Measurements from ENCODE around the gene CACNA2D2. TPM values are rescaled to one million over a fixed set of nuclear protein-coding genes. Genes with fewer than 3 reads are reported as not detected.

Gene CACNA2D2
- total and polyA plus RNA-seq, 2 of the 4 experiments (the other 2 are of a cell fraction): 0.15 TPM; not detected in 1

DNA sequence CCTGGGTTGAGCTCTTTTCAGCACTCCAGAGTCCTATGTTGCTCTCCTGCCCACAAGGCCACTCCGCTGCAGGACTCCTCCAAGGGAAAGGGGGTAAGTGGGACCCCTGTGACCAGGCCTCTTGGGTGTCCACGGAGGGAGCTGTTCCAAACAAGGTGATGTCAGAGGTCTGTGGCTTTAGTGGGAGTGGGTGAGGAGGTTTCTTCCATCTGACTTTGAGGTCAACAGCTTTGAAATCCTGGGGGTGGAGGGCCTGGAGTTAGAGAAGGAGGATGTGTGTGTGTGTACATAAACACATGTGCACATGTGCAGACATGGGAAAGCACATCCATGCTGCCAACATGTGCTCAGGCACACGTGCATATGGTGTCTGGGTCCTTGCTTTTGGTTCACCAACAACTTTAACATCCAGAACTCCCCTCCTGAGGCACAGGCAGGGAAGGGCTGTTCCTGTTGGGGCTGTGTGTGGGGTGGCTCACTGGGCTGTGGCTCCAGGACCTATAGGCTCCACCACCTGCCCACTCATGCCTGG, 92.8 kb downstream of the CACNA2D2 start:
- H2AK9ac ChIP-seq (replicated peaks; ENCODE audit: low read depth, low read length, poor library complexity): no peak overlapping the region
- H4K8ac ChIP-seq (ENCODE audit: low read depth in 2 of 2, low read length in 2 of 2): no peak overlapping the region
- no peak overlapping the region for H3K23ac ChIP-seq (ENCODE audit: low read depth, low read length)
- H3K4ac ChIP-seq (ENCODE audit: low read depth, low read length): no peak overlapping the region
- H4K91ac ChIP-seq (ENCODE audit: insufficient read depth, low read depth, low read length): no peak overlapping the region
- H3K9me3 ChIP-seq (ENCODE audit: control insufficient read depth, insufficient read depth, low read length): no peaks in the 10 kb centered on the region
- dilution Hi-C loops (cut with HindIII; ENCODE audit: low sequenced_read_pairs, unreplicated experiment) (no loop called here), intact Hi-C loops (cut with micrococcal nuclease) (no loop called here), in situ Hi-C loops (cut with MboI; ENCODE audit: low sequenced_read_pairs) (no loop called here)
- DNase-seq: no peak
- WGBS, 2 experiments (ENCODE audit: extremely low coverage in 2 of 2, insufficient read length in 1 of 2): no CpG with 5 or more reads among the region's 3 CpGs
- no peak overlapping the region for H4K5ac ChIP-seq (ENCODE audit: low read depth, low read length)
- ChIA-PET POLR2A (ENCODE audit: unreplicated experiment) (interaction anchor here (0.6 kb wide), 1 partner anchor 29 kb away, joined by 14 read pairs; no protein-coding TSS in a partner anchor), CTCF (no interaction called here)
- no peak overlapping the region for H3K56ac ChIP-seq (ENCODE audit: extremely low read depth, insufficient read depth, low read length)
- H3K36me3 ChIP-seq (ENCODE audit: control insufficient read depth, insufficient read depth, low read length): no peaks in the 10 kb centered on the region
- no peak overlapping the region for H3K14ac ChIP-seq (replicated peaks; ENCODE audit: low read depth, low read length)
- no peak overlapping the region for H3K9ac ChIP-seq (ENCODE audit: low read depth, low read length)
- no peak for ATAC-seq (ENCODE audit: low read depth)
- H2BK15ac ChIP-seq (ENCODE audit: low read depth, low read length): no peak overlapping the region
- no peak overlapping the region for H2BK120ac ChIP-seq (ENCODE audit: low read depth, low read length)
- no peaks in the 10 kb centered on the region for H3K9me1 ChIP-seq (ENCODE audit: insufficient read depth, low read length)
- no peak overlapping the region for H3K27ac ChIP-seq (ENCODE audit: insufficient read depth, low read length)
- no peak overlapping the region for H3K4me3 ChIP-seq (ENCODE audit: insufficient read depth, low read depth, low read length)
- H2AFZ ChIP-seq (replicated peaks; ENCODE audit: low read length, poor library complexity): no peak overlapping the region
- no peaks in the 10 kb centered on the region for H3K79me1 ChIP-seq (ENCODE audit: low read depth in 1 of 2, low read length in 2 of 2)
- H3K18ac ChIP-seq (ENCODE audit: low read depth, low read length): no peak overlapping the region
- no peaks in the 10 kb centered on the region for H4K20me1 ChIP-seq (ENCODE audit: insufficient read depth, low read length)
- no peak overlapping the region for H3K4me2 ChIP-seq (ENCODE audit: low read depth, low read length)
- no peak overlapping the region for H2BK5ac ChIP-seq (ENCODE audit: low read depth, low read length, poor library complexity, severe bottlenecking)
- H2BK20ac ChIP-seq (ENCODE audit: low read depth, low read length): no peak overlapping the region
- BruUV-seq (replicated peaks): no TSS peak
- H3K4me1 ChIP-seq (ENCODE audit: control insufficient read depth, insufficient read depth, low read length): no peaks in the 10 kb centered on the region
- peaks cover 32% of the 10 kb centered on the region for H3K27me3 ChIP-seq (ENCODE audit: control insufficient read depth, insufficient read depth, low read length)
- H2AK5ac ChIP-seq (ENCODE audit: low read depth, low read length): no peak overlapping the region
- no peak for TF ChIP-seq BHLHE40 (IDR thresholded peaks at IDR 0.05; ENCODE audit: low read depth, low read length)
- no peak for TF ChIP-seq SMC3 (IDR thresholded peaks at IDR 0.05; ENCODE audit: low read depth, low read length)
- TF ChIP-seq, protein P1, sequence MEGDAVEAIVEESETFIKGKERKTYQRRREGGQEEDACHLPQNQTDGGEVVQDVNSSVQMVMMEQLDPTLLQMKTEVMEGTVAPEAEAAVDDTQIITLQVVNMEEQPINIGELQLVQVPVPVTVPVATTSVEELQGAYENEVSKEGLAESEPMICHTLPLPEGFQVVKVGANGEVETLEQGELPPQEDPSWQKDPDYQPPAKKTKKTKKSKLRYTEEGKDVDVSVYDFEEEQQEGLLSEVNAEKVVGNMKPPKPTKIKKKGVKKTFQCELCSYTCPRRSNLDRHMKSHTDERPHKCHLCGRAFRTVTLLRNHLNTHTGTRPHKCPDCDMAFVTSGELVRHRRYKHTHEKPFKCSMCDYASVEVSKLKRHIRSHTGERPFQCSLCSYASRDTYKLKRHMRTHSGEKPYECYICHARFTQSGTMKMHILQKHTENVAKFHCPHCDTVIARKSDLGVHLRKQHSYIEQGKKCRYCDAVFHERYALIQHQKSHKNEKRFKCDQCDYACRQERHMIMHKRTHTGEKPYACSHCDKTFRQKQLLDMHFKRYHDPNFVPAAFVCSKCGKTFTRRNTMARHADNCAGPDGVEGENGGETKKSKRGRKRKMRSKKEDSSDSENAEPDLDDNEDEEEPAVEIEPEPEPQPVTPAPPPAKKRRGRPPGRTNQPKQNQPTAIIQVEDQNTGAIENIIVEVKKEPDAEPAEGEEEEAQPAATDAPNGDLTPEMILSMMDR (conservative IDR thresholded peaks at IDR 0.05; ENCODE audit: low read depth, low read length): no peak
- no peak for TF ChIP-seq RAD21 (IDR thresholded peaks at IDR 0.05; ENCODE audit: low read length)
- TF ChIP-seq FOS (IDR thresholded peaks at IDR 0.05; ENCODE audit: low read depth, low read length): no peak
- TF ChIP-seq, protein P2, sequence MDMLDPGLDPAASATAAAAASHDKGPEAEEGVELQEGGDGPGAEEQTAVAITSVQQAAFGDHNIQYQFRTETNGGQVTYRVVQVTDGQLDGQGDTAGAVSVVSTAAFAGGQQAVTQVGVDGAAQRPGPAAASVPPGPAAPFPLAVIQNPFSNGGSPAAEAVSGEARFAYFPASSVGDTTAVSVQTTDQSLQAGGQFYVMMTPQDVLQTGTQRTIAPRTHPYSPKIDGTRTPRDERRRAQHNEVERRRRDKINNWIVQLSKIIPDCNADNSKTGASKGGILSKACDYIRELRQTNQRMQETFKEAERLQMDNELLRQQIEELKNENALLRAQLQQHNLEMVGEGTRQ (IDR thresholded peaks at IDR 0.05; ENCODE audit: low read depth, low read length): no peak
- TF ChIP-seq NFE2L2 (IDR thresholded peaks at IDR 0.05; ENCODE audit: low read depth, low read length): no peak
- no peak for TF ChIP-seq RFX5 (IDR thresholded peaks at IDR 0.05; ENCODE audit: low read depth, low read length)
- TF ChIP-seq MAZ (IDR thresholded peaks at IDR 0.05; ENCODE audit: borderline replicate concordance, low read depth, low read length): no peak
- no peak for TF ChIP-seq RCOR1 (IDR thresholded peaks at IDR 0.05; ENCODE audit: insufficient replicate concordance, low read length)
- no peak for TF ChIP-seq MXI1 (IDR thresholded peaks at IDR 0.05; ENCODE audit: borderline replicate concordance, low read depth, low read length)
- no peak for TF ChIP-seq CHD1 (IDR thresholded peaks at IDR 0.05; ENCODE audit: low read depth, low read length)
- TF ChIP-seq ELK1 (IDR thresholded peaks at IDR 0.05; ENCODE audit: borderline replicate concordance, low read depth, low read length): no peak
- no peak for TF ChIP-seq POLR2A (IDR thresholded peaks at IDR 0.05; ENCODE audit: low read depth, low read length)
- no peak for TF ChIP-seq CEBPB (IDR thresholded peaks at IDR 0.05; ENCODE audit: low read depth, low read length)
- no peak for TF ChIP-seq MAFK (IDR thresholded peaks at IDR 0.05; ENCODE audit: low read depth, low read length)
